GM12875 (cell line): Measurements from ENCODE around the gene PANK4.
"Not testable (repeated sequence)": the region's sequence is repeated elsewhere in the genome, so short reads cannot be mapped to it uniquely, and the experiment has no call there.

Experiments used
- H3K4me3 ChIP-seq: one replicate; pipeline ENCODE4 v1.5.1; 2011; ENCODE audit warnings: low read depth, low read length, control low read depth
- TF ChIP-seq, protein P1 (sequence below): IDR thresholded peaks from 2 replicates; pipeline ENCODE4 v1.5.1; 2011; ENCODE audit warnings: low read depth, mild to moderate bottlenecking, control low read depth, inconsistent platforms, low read length, moderate library complexity, borderline replicate concordance; ENCODE audit not compliant: insufficient read depth

Gene PANK4

DNA sequence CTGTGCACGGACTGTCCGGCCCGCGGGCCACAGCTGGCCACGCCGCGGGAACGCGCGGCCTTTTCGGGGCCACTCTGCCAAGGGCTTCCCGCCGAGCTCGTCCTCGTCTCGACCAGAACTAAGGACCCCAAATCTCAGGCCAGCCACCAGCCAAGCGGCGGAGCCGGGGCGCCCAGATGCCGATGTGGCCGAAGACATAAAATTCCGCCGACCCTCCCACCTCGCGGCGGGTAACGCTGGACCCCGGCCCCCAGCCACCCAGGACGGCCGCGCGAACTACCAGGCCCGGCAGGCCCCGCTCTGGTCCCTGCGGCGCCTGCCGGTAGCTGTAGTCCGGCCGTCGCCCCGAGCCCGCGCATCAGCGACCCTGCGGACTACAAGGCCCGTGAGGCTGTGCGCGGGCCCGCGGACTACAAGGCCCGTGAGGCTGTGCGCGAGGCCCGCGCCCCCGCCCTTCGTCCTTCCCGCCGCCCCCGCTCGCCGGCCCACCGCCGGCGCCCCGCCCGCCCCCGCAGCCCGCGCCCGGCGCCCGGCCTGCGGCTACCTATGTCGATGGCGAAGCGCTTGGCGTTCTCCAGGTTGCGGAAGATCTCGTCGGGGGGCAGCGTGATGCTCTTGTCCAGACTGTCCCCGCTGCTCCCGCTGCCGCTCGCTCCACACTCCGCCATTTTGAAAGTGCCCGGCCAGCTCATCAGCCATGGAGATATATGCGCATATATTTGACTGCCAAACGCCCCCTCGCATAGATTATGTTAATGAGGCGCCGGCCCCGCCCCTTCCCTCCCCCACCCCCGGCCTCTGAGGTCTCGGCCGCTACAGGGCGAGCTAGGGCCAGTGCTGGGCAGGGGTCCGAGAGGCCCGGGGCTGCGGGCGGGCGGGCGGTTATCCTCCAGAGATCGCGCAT lies at the start of gene PANK4:
Gene PANK4 (minus strand): TSS at position 677 of the 904 bp plus-strand sequence. CDS start 9 bp downstream, at position 668.
- TF ChIP-seq, protein P1, sequence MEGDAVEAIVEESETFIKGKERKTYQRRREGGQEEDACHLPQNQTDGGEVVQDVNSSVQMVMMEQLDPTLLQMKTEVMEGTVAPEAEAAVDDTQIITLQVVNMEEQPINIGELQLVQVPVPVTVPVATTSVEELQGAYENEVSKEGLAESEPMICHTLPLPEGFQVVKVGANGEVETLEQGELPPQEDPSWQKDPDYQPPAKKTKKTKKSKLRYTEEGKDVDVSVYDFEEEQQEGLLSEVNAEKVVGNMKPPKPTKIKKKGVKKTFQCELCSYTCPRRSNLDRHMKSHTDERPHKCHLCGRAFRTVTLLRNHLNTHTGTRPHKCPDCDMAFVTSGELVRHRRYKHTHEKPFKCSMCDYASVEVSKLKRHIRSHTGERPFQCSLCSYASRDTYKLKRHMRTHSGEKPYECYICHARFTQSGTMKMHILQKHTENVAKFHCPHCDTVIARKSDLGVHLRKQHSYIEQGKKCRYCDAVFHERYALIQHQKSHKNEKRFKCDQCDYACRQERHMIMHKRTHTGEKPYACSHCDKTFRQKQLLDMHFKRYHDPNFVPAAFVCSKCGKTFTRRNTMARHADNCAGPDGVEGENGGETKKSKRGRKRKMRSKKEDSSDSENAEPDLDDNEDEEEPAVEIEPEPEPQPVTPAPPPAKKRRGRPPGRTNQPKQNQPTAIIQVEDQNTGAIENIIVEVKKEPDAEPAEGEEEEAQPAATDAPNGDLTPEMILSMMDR: no peak
- peak within 1 kb of the TSS; percentile 94 for H3K4me3 ChIP-seq

DNA sequence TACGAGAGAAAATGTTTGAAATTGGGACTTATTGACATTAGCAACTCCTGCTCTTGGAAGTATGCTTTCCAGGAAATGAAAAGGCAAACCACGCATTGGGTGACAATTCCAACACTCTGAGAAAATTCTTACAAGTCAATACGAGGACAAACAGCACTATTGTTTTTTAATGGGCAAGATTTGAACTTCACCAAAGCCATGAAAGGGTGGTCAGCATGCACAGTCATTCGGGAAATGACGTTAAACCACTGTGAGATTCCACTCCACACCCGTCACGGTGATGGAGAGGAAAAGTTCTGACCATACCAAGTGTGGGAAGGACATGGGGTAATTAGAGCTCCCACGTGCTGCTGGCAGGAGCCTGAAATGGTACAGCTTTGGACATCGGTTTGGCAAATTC lies 48.0 kb upstream of the PANK4 start:
- no peak overlapping the region for H3K4me3 ChIP-seq
- TF ChIP-seq, protein P1: no peak

DNA sequence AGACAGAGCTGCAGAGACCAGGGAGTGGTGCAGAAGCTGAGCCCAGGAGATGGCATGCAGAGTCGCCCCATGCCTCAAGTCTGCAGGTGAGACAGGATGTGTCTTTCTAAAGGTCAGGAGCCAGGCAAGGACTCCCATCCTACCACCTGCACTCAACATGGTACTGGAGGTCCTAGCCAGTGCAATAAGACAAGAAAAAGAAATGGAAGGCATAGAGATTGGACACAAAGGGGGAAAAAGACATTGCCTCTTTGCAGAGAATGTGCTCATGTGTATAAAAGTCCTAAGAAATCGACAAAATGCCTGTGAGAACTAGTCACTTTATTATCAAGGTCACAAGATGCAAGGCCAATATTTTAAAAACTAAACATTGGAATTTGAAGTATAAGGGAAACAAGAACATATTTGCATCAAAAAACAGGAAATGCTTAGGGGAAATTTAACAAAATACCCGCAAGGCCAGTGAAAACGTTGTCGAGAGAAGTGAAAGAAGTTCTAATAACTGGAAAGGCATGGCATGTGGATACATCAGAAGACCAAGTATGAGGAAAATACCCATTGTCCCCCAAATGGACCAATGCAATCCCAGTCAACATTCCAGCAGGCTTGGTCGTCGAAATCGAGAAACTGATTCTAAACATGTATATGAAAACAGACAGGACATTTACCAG lies 47.0 kb upstream of the PANK4 start:
- TF ChIP-seq, protein P1: no peak
- H3K4me3 ChIP-seq: no peak overlapping the region

DNA sequence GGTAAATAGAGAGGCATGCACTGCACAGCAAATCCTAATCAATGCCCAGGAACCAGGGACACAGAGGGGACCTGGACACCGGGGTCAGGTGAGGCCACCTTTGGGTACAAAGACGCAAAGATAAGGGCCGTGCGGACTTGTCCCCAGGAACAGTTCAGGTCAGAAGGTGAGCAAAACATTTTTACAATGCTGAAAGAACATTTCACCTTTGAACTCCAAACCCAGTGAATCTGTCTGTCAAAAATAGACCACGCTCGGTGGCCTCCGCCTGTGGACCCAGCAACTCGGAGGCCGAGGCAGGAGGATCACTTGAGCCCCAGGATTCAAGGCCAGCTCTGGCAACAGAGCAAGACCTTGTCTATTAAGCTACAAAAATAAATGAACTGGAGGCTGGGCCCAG lies 45.0 kb upstream of the PANK4 start:
- H3K4me3 ChIP-seq: no peak overlapping the region
- TF ChIP-seq, protein P1: no peak

DNA sequence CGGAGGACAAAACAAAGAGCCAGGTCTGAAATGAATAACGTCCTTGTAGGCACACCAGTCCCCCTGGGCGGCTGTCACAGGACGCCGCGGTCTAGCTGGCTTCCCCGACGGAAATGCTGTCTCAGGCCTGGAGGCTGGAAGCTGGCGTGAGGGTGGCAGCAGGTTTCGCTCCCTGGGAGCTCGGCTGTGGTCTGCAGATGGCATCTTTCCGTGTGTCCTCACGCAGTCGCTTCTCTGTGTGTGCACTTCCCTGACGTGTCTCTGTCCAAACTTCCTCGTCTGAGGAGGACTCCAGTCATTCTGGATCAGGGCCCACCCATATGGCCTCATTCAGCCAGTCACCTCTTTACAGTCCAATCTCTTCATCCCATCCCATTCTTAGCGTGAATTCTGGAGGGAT lies 43.9 kb upstream of the PANK4 start:
- TF ChIP-seq, protein P1: no peak
- H3K4me3 ChIP-seq: no peak overlapping the region

DNA sequence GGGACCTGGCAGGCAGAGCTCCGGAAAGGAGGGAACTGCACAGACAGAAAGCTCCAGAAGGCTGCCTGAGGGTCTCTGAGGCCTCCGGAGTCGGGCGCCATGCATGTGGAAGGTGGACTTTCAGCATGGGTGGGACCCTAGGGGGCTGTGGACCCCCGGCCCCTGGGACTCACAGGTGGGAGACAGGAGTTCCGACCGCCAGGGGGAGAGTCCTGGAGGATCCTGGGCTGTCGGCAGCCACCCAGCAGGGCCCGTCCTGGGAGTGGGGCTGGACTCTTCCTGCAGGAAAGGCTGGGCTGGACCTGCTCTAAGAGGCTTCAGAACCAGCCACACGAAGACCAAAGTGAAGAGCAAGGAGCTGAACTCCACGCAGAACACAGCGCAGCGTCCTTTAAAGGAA lies 43.3 kb upstream of the PANK4 start:
- H3K4me3 ChIP-seq: not testable (repeated sequence)

DNA sequence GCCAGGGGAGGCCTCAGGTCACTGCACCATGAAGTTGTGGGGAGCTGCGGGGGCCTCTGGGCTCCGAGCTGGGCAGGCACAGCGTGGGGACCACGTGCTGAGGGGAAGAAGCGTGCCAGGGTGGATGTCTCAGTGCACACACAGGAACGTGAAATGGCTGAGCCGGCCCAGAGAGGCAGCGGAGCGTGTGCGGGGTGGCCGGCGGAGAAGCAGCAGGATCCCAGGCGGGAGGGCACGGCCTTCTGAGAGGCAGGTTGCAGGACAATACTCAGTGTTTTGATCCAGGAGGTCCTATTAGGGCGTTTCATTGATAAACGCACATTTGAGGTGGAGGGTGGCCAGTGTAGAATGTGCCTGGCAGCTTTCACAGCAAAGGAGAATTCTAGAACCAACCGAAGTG lies 42.7 kb upstream of the PANK4 start:
- no peak overlapping the region for H3K4me3 ChIP-seq
- TF ChIP-seq, protein P1: no peak

DNA sequence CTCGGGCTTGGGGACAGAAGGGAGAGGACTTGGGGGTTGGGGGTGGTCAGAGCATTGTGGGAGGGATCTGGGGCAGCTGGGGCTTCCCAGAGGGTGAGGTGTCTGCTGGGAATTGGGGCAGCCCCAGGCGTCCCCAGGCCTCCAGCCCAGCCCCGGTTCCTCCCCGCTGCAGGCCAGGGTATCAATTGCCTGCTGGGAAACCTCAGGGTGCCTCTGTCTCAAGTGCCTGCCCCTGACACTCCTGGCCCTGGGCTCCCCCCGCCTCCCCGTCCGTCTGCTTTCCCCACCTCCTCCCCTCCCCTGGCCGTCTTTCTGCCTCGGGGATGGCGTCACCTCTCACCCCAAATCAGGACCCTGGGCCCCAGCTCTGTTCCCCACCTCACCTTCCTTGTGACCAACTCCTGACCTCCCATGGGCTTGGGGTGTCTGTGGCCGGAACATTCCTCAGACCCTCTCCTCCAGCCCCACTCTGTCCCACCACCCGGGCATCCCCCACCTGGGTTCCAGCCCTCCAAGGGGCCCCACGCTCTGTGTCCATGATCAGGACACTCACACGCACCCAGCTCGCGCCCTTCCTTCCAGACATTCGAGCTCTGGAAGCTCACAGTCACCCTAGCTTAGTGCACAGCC lies 41.9 kb upstream of the PANK4 start:
- H3K4me3 ChIP-seq: not testable (repeated sequence)
